ENCODE measurements around the gene SLC12A1.

GRCh38 chr15:48281674-48282073 lies 75.6 kb downstream of the SLC12A1 start:
- TF ChIP-seq EZH2phosphoT487 (IDR thresholded peaks at IDR 0.05; ENCODE audit: borderline replicate concordance, low read depth): no peak
- no peak for TF ChIP-seq CTCF (IDR thresholded peaks at IDR 0.05)
- no peak for TF ChIP-seq POLR2AphosphoS5 (IDR thresholded peaks at IDR 0.05; ENCODE audit: low read depth, low read length)
- no peak for TF ChIP-seq JUND (IDR thresholded peaks at IDR 0.05)
- no peak for TF ChIP-seq SMC3 (IDR thresholded peaks at IDR 0.05; ENCODE audit: low read depth, low read length)
- TF ChIP-seq REST (IDR thresholded peaks at IDR 0.05; ENCODE audit: low read depth, low read length): no peak
